Activated T-helper 17 cell treated with anti-CD3 and anti-CD28 coated beads, Interleukin-2, amount 50 U/mL, for 72 hours (primary cell): Measurements from ENCODE around the gene FOXK2. TPM values are rescaled to one million over a fixed set of nuclear protein-coding genes. Genes with fewer than 3 reads are reported as not detected.
"Not testable (repeated sequence)": the region's sequence is repeated elsewhere in the genome, so short reads cannot be mapped to it uniquely, and the experiment has no call there.

Experiments
- ATAC-seq: fragments of 150-1000 bp; cut with Tn5 transposase; replicated peaks from 2 replicates; pipeline ENCODE4 v1.10.0; 2021; ENCODE audit warnings: mild to moderate bottlenecking, moderate library complexity
- H3K27ac Mint-ChIP-seq: one replicate; pipeline ENCODE4 v1.8.0; 2022; ENCODE audit warnings: mixed read lengths
- H3K27me3 Mint-ChIP-seq: one replicate; pipeline ENCODE4 v1.8.0; 2022; ENCODE audit warnings: mixed read lengths
- H3K36me3 Mint-ChIP-seq: one replicate; pipeline ENCODE4 v1.8.0; 2022; ENCODE audit warnings: low read depth, mild to moderate bottlenecking, mixed read lengths
- H3K4me1 Mint-ChIP-seq: one replicate; pipeline ENCODE4 v1.8.0; 2022; ENCODE audit warnings: mixed read lengths
- H3K4me3 Mint-ChIP-seq: one replicate; pipeline ENCODE4 v1.8.0; 2022; ENCODE audit warnings: mild to moderate bottlenecking, mixed read lengths
- H3K9me3 Mint-ChIP-seq: one replicate; pipeline ENCODE4 v1.8.0; 2022; ENCODE audit warnings: mixed read lengths
- total RNA-seq, 2 donors: library from RNA; stranded (reverse); gene quantifications; one replicate each; pipeline ENCODE4 v1.2.3, GENCODE V29; 2022

The FOXK2 gene
- total RNA-seq, 2 donors from 2014 or later, result 38.2 to 59.4 TPM

- no peaks in the 10 kb centered on the region for H3K27me3 Mint-ChIP-seq
- peak overlapping the region; percentile 92 for H3K27ac Mint-ChIP-seq
- H3K9me3 Mint-ChIP-seq, result no peaks in the 10 kb centered on the region
- ATAC-seq, result no peak
- peak overlapping the region; percentile 56 for H3K4me3 Mint-ChIP-seq
- peaks cover 29% of the 10 kb centered on the region for H3K4me1 Mint-ChIP-seq
- H3K36me3 Mint-ChIP-seq, result peaks cover 13% of the 10 kb centered on the region
These were observed 17.1 kb downstream of the FOXK2 start for GRCh38 chr17:82536512-82537201.

DNA sequence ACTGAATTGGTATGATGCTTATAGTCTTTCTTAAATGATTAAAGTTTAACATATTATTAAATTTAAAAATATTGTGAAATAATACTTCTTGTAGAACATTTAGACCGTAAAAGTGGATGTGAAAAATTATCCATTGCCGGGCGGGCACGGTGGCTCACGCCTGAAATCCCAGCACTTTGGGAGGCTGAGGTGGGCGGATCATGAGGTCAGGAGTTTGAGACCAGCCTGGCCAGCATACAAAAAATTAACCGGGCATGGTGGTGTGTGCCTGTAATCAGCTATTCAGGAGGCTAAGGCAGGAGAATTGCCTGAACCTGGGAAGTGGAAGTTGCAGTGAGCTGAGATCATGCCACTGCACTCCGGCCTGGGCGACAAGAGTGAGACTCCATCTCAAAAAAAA is 17.7 kb downstream of the FOXK2 start:
- Mint-ChIP-seq H3K4me1 (peaks cover 28% of the 10 kb centered on the region), H3K27ac (peak overlapping the region; percentile 92), H3K36me3 (peaks cover 12% of the 10 kb centered on the region)
- not testable (repeated sequence) for H3K4me3 Mint-ChIP-seq, ATAC-seq, H3K9me3 Mint-ChIP-seq, H3K27me3 Mint-ChIP-seq

GRCh38 chr17:82539076-82539475 is 19.5 kb downstream of the FOXK2 start:
- H3K27ac Mint-ChIP-seq, result peak overlapping the region; percentile 82
- not testable (repeated sequence) for H3K27me3 Mint-ChIP-seq, H3K9me3 Mint-ChIP-seq, ATAC-seq, H3K4me3 Mint-ChIP-seq
- H3K4me1 Mint-ChIP-seq, result peaks cover 27% of the 10 kb centered on the region
- H3K36me3 Mint-ChIP-seq, result peaks cover 12% of the 10 kb centered on the region

GRCh38 chr17:82542439-82542838 is 22.9 kb downstream of the FOXK2 start:
- no peak for ATAC-seq
- peaks cover 10% of the 10 kb centered on the region for H3K4me1 Mint-ChIP-seq
- H3K4me3 Mint-ChIP-seq, result no peak overlapping the region
- H3K36me3 Mint-ChIP-seq, result peaks cover 6% of the 10 kb centered on the region
- H3K27ac Mint-ChIP-seq, result peak overlapping the region; percentile 50
- no peaks in the 10 kb centered on the region for H3K9me3 Mint-ChIP-seq
- no peaks in the 10 kb centered on the region for H3K27me3 Mint-ChIP-seq

DNA sequence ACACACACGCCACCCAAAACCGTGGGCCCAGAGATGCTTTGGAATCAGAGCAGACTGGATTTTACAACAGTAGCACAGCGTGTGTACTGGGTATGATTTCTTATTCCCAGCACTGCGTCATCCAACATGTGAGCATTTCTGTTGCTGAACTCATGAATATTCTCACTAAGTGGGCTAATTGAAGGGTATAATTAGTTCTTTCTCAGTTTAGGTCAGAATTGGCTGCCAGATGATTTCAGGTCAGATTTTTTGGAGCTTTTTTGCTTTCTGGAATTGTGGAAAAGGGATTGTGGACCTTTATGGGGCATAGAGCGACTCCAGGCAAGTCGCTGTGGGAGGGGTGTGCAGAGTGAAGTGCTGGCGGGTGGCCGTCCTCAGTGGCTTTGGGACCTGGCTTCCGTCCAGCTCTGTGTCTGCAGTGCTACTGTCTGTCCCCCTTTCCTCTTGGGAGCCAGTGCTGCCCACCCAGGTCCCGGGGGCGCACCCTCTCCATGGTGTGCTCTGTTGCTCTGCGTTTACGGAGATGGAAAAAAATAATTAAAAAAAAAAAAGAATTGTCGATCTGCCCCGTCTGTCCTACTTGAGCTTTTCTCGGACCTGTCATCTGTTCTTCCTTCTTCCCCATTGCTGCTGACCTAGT is 25.0 kb downstream of the FOXK2 start:
- H3K27ac Mint-ChIP-seq, result no peak overlapping the region
- H3K4me1 Mint-ChIP-seq, result peaks cover 10% of the 10 kb centered on the region
- no peaks in the 10 kb centered on the region for H3K27me3 Mint-ChIP-seq
- no peak overlapping the region for H3K4me3 Mint-ChIP-seq
- H3K9me3 Mint-ChIP-seq, result no peaks in the 10 kb centered on the region
- ATAC-seq, result no peak
- peaks cover 6% of the 10 kb centered on the region for H3K36me3 Mint-ChIP-seq

DNA sequence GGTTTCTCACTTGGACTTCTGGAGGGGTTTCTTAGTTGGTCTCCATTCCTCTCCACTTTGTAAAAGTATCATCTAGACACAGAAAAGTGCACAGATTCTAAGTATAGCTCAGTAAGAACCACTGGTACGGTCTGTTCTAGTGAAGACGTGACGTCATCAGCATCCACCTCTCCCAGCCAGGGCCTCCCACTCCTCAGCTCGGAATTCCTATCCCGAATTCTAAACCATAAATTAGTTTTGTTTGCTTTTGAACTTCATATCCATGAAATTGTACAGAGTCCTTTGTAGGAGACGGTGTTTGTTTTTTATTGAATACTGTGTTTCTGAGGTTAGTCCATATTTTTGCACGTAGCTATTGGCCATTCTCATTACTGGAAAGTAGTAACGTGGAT is 25.5 kb downstream of the FOXK2 start:
- peaks cover 6% of the 10 kb centered on the region for H3K36me3 Mint-ChIP-seq
- H3K27ac Mint-ChIP-seq, result no peak overlapping the region
- peaks cover 10% of the 10 kb centered on the region for H3K4me1 Mint-ChIP-seq
- ATAC-seq, result no peak
- H3K4me3 Mint-ChIP-seq, result no peak overlapping the region
- no peaks in the 10 kb centered on the region for H3K9me3 Mint-ChIP-seq
- H3K27me3 Mint-ChIP-seq, result no peaks in the 10 kb centered on the region

DNA sequence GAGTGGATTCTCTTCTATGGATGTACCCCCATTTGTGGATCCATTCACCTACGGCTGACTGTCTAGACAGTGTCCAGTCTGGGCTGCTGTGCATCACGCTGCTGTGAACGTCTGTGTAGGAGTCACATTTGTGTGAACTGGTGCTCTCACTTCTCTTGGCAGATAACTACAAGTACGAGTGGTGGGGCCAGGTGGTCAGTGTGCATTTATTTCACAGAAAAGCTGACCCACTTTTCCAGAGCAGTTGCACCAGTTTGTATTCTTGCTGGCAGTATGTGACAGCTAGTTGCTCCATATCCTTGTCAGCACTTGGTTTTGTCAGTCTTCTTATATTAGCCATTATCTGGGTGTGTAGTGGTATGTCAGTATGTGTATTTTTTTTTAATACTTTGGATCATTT is 28.4 kb downstream of the FOXK2 start:
- Mint-ChIP-seq H3K9me3 (no peaks in the 10 kb centered on the region), H3K36me3 (no peaks in the 10 kb centered on the region), H3K27ac (peak overlapping the region; percentile 8), H3K4me3 (no peak overlapping the region), H3K4me1 (peaks cover 15% of the 10 kb centered on the region), H3K27me3 (no peaks in the 10 kb centered on the region)
- ATAC-seq, result no peak

DNA sequence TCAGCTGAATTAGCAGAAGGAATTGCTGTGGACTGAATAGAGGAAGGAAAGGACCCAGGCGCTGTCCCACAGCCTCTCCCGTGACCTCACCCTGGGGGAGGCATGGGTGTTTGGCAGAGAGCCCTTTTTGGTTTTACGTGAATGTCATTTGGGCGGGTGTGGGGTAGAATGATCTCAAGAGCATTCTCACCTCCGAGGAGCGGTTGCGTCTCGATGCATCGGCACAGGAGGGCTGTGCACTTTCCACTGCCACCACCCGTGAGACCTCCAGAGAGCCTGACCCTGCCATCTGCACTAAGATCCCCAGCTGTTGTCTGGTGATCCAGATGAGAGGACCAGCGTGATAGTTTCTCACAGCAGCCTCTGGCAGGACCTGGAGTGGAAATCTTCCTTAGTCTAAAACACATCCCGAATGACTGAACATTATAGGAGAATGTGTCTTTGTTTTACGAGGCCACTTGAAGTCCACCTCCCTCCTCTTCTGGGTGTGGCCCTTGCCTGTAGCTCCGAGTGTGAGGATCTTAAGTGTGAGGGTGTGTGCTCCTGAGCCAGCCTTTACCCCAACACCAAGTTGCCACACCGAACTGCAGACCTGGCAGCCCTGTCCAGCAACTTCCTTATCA is 29.3 kb downstream of the FOXK2 start:
- Mint-ChIP-seq H3K4me1 (peaks cover 15% of the 10 kb centered on the region), H3K36me3 (no peaks in the 10 kb centered on the region), H3K27ac (peak overlapping the region; percentile 8), H3K4me3 (no peak overlapping the region), H3K27me3 (no peaks in the 10 kb centered on the region), H3K9me3 (no peaks in the 10 kb centered on the region)
- no peak for ATAC-seq

DNA sequence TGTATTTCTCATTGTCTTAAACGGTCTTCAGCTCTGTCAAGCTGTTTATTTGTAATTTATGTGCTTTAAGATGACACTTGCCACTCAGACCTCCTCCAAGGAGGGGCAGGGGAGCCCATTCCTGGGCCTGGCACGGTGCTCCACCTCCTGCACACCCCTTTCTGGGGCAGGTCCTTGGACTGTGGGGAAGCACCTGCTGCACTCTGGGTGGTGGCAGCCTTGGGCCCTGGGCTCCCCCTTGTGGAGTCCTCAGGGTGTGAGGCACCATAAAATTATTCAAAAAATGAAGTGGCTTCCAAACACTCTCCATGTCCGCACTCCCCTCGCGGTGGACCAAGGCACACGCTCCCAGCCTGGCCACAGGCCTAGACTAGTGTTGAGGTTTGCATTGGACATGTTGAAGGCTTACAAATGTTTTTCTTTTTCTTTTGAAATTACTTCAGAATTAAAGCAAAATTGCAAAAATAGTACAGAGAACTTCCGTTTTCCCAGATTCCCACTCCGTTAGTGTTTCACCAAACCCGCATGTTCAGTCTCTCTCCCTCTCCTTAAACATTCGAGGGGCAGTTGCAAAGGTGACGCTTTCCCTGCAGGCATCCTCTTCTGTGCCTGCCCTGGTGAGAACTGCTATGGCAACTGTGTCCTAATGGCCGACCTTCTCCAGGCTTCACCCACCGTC is 32.4 kb downstream of the FOXK2 start:
- Mint-ChIP-seq H3K27me3 (no peaks in the 10 kb centered on the region), H3K9me3 (no peaks in the 10 kb centered on the region), H3K27ac (peak overlapping the region; percentile 2), H3K4me1 (peaks cover 11% of the 10 kb centered on the region), H3K4me3 (peak overlapping the region; percentile 16), H3K36me3 (no peaks in the 10 kb centered on the region)
- ATAC-seq, result peak; percentile 100

DNA sequence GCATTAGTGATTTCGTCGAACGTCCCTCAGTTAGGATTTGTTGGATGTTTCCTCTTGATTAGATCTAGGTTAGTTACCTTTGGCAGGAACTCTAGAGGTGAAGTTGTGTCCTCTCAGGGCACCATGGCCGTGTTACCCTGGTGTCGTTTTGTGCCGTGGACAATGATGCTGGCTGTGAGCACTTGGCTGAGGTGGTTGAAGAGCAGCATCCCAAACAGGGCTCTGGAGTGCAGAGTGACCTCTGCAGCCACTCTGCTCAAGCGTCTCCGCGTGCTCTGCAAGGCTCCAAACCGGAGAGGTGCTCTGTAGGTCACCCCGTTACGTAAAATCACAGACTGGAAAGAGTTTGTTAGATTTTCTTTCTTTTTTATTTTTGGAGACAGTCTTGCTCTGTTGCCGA is 33.0 kb downstream of the FOXK2 start:
- Mint-ChIP-seq H3K27me3 (no peaks in the 10 kb centered on the region), H3K4me3 (no peak overlapping the region), H3K27ac (peak overlapping the region; percentile 2)

DNA sequence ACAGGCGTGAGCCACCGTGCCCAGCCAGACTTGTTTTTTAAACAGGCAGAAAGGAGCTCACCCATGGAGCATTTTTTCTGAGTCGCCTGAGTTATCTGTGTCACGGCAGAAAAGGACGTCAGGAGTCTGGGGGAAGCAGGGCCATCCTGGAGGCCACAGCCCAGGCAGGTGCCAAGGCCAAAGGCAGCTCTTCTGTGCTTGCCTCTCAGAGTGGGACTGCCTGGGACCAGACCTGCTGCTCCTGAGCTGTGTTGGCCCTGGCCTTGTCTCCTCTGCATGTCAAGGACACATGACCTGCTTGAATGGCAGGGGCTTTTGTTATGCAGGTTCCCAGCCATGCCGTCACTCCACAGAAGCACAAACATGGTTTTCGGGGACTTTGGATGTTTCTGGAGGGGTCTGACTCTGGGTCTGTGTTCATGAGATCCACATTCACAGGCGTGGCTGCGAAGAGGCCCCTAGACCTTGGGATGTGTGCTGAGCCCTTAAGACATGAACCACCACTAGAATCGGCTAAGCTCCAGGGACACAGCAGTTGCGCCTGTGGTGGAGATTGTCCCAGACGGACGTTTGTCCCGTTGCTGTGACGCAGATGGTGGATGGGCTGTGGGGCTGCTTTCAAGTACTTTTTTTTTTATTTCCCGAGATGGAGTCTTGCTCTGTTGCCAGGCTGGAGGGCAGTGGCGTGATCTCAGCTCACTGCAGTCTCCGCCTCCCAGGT is 33.8 kb downstream of the FOXK2 start:
- no peaks in the 10 kb centered on the region for H3K9me3 Mint-ChIP-seq
- no peak for ATAC-seq
- no peaks in the 10 kb centered on the region for H3K36me3 Mint-ChIP-seq
- no peaks in the 10 kb centered on the region for H3K27me3 Mint-ChIP-seq
- no peak overlapping the region for H3K4me3 Mint-ChIP-seq
- no peak overlapping the region for H3K27ac Mint-ChIP-seq
- peaks cover 11% of the 10 kb centered on the region for H3K4me1 Mint-ChIP-seq

More for the DNA sequence above, 33.0 kb downstream of the FOXK2 start:
- no peaks in the 10 kb centered on the region for H3K36me3 Mint-ChIP-seq
- no peaks in the 10 kb centered on the region for H3K9me3 Mint-ChIP-seq
- no peak for ATAC-seq
- peaks cover 11% of the 10 kb centered on the region for H3K4me1 Mint-ChIP-seq

DNA sequence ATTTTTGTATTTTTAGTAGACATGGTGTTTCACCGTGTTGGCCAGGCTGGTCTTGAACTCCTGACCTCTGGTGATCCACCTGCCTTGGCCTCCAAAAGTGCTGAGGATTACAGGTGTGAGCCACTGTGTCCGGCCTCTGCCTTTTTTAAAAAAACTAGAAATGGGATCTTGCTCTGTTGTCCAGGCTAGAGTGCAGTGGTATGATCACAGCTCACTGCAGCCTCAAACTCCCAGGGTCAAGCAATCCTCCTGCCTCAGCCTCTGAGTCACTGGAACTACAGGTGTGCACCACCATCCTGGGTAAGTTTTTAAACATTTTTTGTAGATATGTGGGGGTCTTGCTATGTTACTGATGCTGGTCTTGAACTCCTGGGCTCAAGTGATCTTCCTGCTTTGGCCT is 38.0 kb downstream of the FOXK2 start:
- not testable (repeated sequence) for H3K4me3 Mint-ChIP-seq, H3K4me1 Mint-ChIP-seq, H3K27me3 Mint-ChIP-seq, H3K9me3 Mint-ChIP-seq, ATAC-seq, H3K36me3 Mint-ChIP-seq
- peak overlapping the region; percentile 32 for H3K27ac Mint-ChIP-seq

DNA sequence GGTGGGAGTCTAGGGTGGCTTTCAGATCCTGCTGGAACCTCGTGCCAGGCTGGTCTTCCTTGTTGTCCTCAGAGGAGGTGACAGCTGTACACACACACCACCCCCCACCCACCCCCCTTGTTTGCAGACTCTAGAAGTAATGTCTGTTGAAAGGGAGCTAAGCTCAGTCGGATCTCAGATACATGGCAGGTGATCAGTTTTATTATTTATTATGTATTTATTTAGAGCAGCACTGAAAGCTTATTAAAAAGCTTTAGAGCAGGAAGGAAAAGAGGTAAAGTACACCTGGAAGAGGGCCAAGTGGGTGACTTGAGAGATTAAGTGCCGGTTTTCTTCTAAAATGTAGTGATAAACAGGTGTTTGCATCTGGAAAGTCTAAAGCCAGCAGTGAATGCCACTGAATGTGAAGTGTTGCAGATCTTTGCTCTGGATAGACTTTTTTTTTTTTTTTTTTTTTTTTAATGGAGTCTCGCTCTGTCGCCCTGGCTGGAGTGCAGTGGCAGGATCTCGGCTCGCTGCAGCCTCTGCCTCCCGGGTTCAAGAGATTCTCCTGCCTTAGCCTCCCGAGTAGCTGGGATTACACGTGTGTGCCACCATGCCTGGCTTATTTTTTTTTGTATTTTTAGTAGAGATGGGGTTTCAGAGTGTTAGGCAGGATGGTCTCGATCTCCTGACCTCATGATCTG is 40.2 kb downstream of the FOXK2 start:
- peaks cover 17% of the 10 kb centered on the region for H3K36me3 Mint-ChIP-seq
- no peak for ATAC-seq
- H3K9me3 Mint-ChIP-seq, result no peaks in the 10 kb centered on the region
- peaks cover 7% of the 10 kb centered on the region for H3K4me1 Mint-ChIP-seq
- no peaks in the 10 kb centered on the region for H3K27me3 Mint-ChIP-seq
- no peak overlapping the region for H3K4me3 Mint-ChIP-seq
- no peak overlapping the region for H3K27ac Mint-ChIP-seq

GRCh38 chr17:82560252-82560642 is 40.7 kb downstream of the FOXK2 start:
- no peak for ATAC-seq
- no peak overlapping the region for H3K27ac Mint-ChIP-seq
- peaks cover 22% of the 10 kb centered on the region for H3K36me3 Mint-ChIP-seq
- H3K4me1 Mint-ChIP-seq, result peaks cover 7% of the 10 kb centered on the region
- no peaks in the 10 kb centered on the region for H3K9me3 Mint-ChIP-seq
- no peaks in the 10 kb centered on the region for H3K27me3 Mint-ChIP-seq
- no peak overlapping the region for H3K4me3 Mint-ChIP-seq
